ENCODE measurements around the gene SHOC1. TPM values are rescaled to one million over a fixed set of nuclear protein-coding genes. Genes with fewer than 3 reads are reported as not detected.

SHOC1 gene
- polyA plus RNA-seq, 1 of the 3 experiments (the other 2 are of a cell fraction) = not detected

GRCh38 chr9:111754800-111755199 is 39.9 kb downstream of the SHOC1 start:
- Histone ChIP-seq H3K9ac (no peak overlapping the region), H3K9me2 (no peaks in the 10 kb centered on the region), H3K4me1 (ENCODE audit: control insufficient read depth in 1 of 2, insufficient read depth in 2 of 2, low read depth in 1 of 2, low read length in 1 of 2) (no peaks in the 10 kb centered on the region), H3K27ac (ENCODE audit: low read depth in 2 of 2, low read length in 1 of 2) (no peak overlapping the region), H3K4me2 (no peak overlapping the region), H4K20me1 (ENCODE audit: insufficient read depth) (no peaks in the 10 kb centered on the region), H3K36me3 (replicated peaks in 1 of 2; ENCODE audit: control insufficient read depth in 1 of 2, insufficient read depth in 2 of 2, low read length in 1 of 2) (no peaks in the 10 kb centered on the region), H3K79me2 (ENCODE audit: insufficient read depth) (no peaks in the 10 kb centered on the region), H2AFZ (ENCODE audit: low read depth) (no peak overlapping the region), H3K9me3 (peaks cover 11% of the 10 kb centered on the region; the same call in 1 of the 2 replicates), H3K4me3 (ENCODE audit: low read depth in 2 of 2, low read length in 1 of 2) (no peak overlapping the region), H3F3A (replicated peaks; ENCODE audit: insufficient read depth) (no peaks in the 10 kb centered on the region), H3K27me3 (ENCODE audit: insufficient read depth) (no peaks in the 10 kb centered on the region)
- TF ChIP-seq EZH2phosphoT487 (IDR thresholded peaks at IDR 0.05; ENCODE audit: borderline replicate concordance, low read depth) = no peak
- no peak for TF ChIP-seq POLR2AphosphoS5 (IDR thresholded peaks at IDR 0.05; ENCODE audit: low read depth, low read length)
- TF ChIP-seq MEF2A (IDR thresholded peaks at IDR 0.05; ENCODE audit: borderline replicate concordance, low read depth) = no peak
- TF ChIP-seq FOXM1 (IDR thresholded peaks at IDR 0.05; ENCODE audit: low read depth) = no peak
- TF ChIP-seq RAD21 (IDR thresholded peaks at IDR 0.05; ENCODE audit: low read length) = no peak
- no peak for TF ChIP-seq RXRA (IDR thresholded peaks at IDR 0.05; ENCODE audit: borderline replicate concordance, low read depth)
- TF ChIP-seq NFIC (IDR thresholded peaks at IDR 0.05; ENCODE audit: borderline replicate concordance) = no peak
- no peak for TF ChIP-seq YY1 (IDR thresholded peaks at IDR 0.05; ENCODE audit: low read depth)
- no peak for TF ChIP-seq PBX3 (IDR thresholded peaks at IDR 0.05)
- TF ChIP-seq SMC3 (IDR thresholded peaks at IDR 0.05; ENCODE audit: low read depth, low read length) = no peak
- TF ChIP-seq CHD2 (IDR thresholded peaks at IDR 0.05; ENCODE audit: low read length, partially characterized antibody) = no peak
- no peak for TF ChIP-seq FOSL2 (IDR thresholded peaks at IDR 0.05; ENCODE audit: borderline replicate concordance, low read depth)
- POLR2A ChIA-PET = no interaction called here
- CTCF ChIA-PET = no interaction called here
- 80% methylated on average over 1 of the region's 1 CpG for WGBS (ENCODE audit: low lambda C conversion rate)
- DNase-seq = no peak

- H3K36me3 ChIP-seq (replicated peaks in 1 of 2; ENCODE audit: control insufficient read depth in 1 of 2, insufficient read depth in 2 of 2, low read length in 1 of 2) = no peaks in the 10 kb centered on the region
- ChIA-PET CTCF (interaction anchor here (0.9 to 1.6 kb wide), 3 partner anchors 8 to 609 kb away, joined by 3 to 5 read pairs (median 5); no protein-coding TSS in a partner anchor), POLR2A (no interaction called here)
- H3K79me2 ChIP-seq (ENCODE audit: insufficient read depth) = no peaks in the 10 kb centered on the region
- H3K9me3 ChIP-seq = peaks cover 11% of the 10 kb centered on the region; the same call in 1 of the 2 replicates
- no peak overlapping the region for H3K4me3 ChIP-seq (ENCODE audit: low read depth in 2 of 2, low read length in 1 of 2)
- whole genome bisulfite sequencing (ENCODE audit: low lambda C conversion rate) = 43% methylated on average over 1 of the region's 1 CpG
- H3K4me2 ChIP-seq = no peak overlapping the region
- no peaks in the 10 kb centered on the region for H3K9me2 ChIP-seq
- no peaks in the 10 kb centered on the region for H3F3A ChIP-seq (replicated peaks; ENCODE audit: insufficient read depth)
- H2AFZ ChIP-seq (ENCODE audit: low read depth) = no peak overlapping the region
- H4K20me1 ChIP-seq (ENCODE audit: insufficient read depth) = no peaks in the 10 kb centered on the region
- DNase-seq = no peak
- no peaks in the 10 kb centered on the region for H3K27me3 ChIP-seq (ENCODE audit: insufficient read depth)
- H3K4me1 ChIP-seq (ENCODE audit: control insufficient read depth in 1 of 2, insufficient read depth in 2 of 2, low read depth in 1 of 2, low read length in 1 of 2) = no peaks in the 10 kb centered on the region
- H3K9ac ChIP-seq = no peak overlapping the region
- TF ChIP-seq USF1 (IDR thresholded peaks at IDR 0.05; ENCODE audit: borderline replicate concordance, low read depth) = no peak
- no peak for TF ChIP-seq TCF12 (IDR thresholded peaks at IDR 0.05)
- no peak overlapping the region for H3K27ac ChIP-seq (ENCODE audit: low read depth in 2 of 2, low read length in 1 of 2)
Measured at GRCh38 chr9:111752455-111752854, 42.3 kb downstream of the SHOC1 start.

Small RNAs within 50 kb of the gene (small RNA-seq; reads per million reads assigned to genes)
- 0 to 1.6 (median 0) reads per million in 7 experiments for gene RNU6-1013P

Other genes with a start within 250 kb of the SHOC1 start
- 33.0 and 38.4 TPM in 2 replicates for gene PTGR1, start 195.3 kb downstream of the SHOC1 start, polyA plus RNA-seq (2012; rRNA removed)
- 3.3 and 4.4 TPM in 2 replicates for gene DNAJC25, start 163.6 kb downstream of the SHOC1 start, polyA plus RNA-seq (2012; rRNA removed)
- 57.7 and 69.3 TPM in 2 replicates for gene GNG10, start 133.3 kb downstream of the SHOC1 start, polyA plus RNA-seq (2012; rRNA removed)
- gene UGCG, start 101.9 kb upstream of the SHOC1 start, polyA plus RNA-seq (2012; rRNA removed) = 20.0 and 29.6 TPM in 2 replicates